Adipose tissue (tissue), 3 donors: ENCODE results near the gene AMIGO2. TPM values are rescaled to one million over a fixed set of nuclear protein-coding genes. Genes with fewer than 3 reads are reported as not detected.

Source experiments
- H3K27ac ChIP-seq: one replicate; pipeline ENCODE4 v1.5.1; 2013; ENCODE audit warnings: low read depth, low read length
- WGBS, 3 donors: extraction: QIAGEN DNeasy Blood & Tissue Kit; methylation state at CpG; one replicate each; pipeline ENCODE4 v1.1.7; 2013; 5-methylcytosine and 5-hydroxymethylcytosine counted together
- polyA plus RNA-seq, 3 donors: library from polyadenylated mRNA; stranded (reverse); fragments of 200-250 nt; gene quantifications; one replicate each; pipeline ENCODE4 v1.2.3, GENCODE V29; 2013
- donor health status: healthy with polysubstance abuse.
- donor health status: Bipolar disorder and iron deficiency.
- donor health status: healthy.

AMIGO2 gene
- polyA plus RNA-seq, 3 donors, result 1.7 to 14.0 (median 3.6) TPM

GRCh38 chr12:47102406-47102805, 22.6 kb upstream of the AMIGO2 start:
- WGBS, 3 donors, result 86 to 98% (median 97%) methylated on average over 4 of the region's 4 CpGs
- no peak overlapping the region for H3K27ac ChIP-seq

- WGBS, 3 donors, result 95 to 96% (median 95%) methylated on average over 2 of the region's 2 CpGs
Measured at GRCh38 chr12:47100160-47100559, 20.4 kb upstream of the AMIGO2 start.

GRCh38 chr12:47099610-47100009, 19.9 kb upstream of the AMIGO2 start:
- H3K27ac ChIP-seq, result no peak overlapping the region
- WGBS, 3 donors, result 73 to 100% (median 73%) methylated on average over 2 of the region's 2 CpGs

More at GRCh38 chr12:47100160-47100559, 20.4 kb upstream of the AMIGO2 start:
- H3K27ac ChIP-seq, result no peak overlapping the region

- H3K27ac ChIP-seq, result no peak overlapping the region
- WGBS, 3 donors, result 56 to 93% (median 93%) methylated on average over 6 of the region's 6 CpGs
Measured at GRCh38 chr12:47098099-47098498, 18.3 kb upstream of the AMIGO2 start.

GRCh38 chr12:47097276-47097896, 17.6 kb upstream of the AMIGO2 start:
- H3K27ac ChIP-seq, result no peak overlapping the region
- WGBS, 3 donors, result 64 to 74% (median 71%) methylated on average over 7 of the region's 7 CpGs

GRCh38 chr12:47095446-47096236, 15.9 kb upstream of the AMIGO2 start:
- H3K27ac ChIP-seq, result no peak overlapping the region
- 67 to 93% (median 73%) methylated on average over 3 of the region's 3 CpGs for WGBS, 3 donors

- 82 to 98% (median 96%) methylated on average over 4 of the region's 4 CpGs for WGBS, 3 donors
- no peak overlapping the region for H3K27ac ChIP-seq
Measured at GRCh38 chr12:47094804-47095203, 15.0 kb upstream of the AMIGO2 start.

GRCh38 chr12:47091009-47091408, 11.2 kb upstream of the AMIGO2 start:
- WGBS, 3 donors, result 91 to 95% (median 94%) methylated on average over 2 of the region's 2 CpGs
- no peak overlapping the region for H3K27ac ChIP-seq

GRCh38 chr12:47088021-47088944, 8.5 kb upstream of the AMIGO2 start:
- 52 to 76% (median 68%) methylated on average over 7 of the region's 7 CpGs for WGBS, 3 donors
- no peak overlapping the region for H3K27ac ChIP-seq

GRCh38 chr12:47087088-47087688, 7.4 kb upstream of the AMIGO2 start:
- H3K27ac ChIP-seq, result no peak overlapping the region
- 59 to 74% (median 69%) methylated on average over 2 of the region's 2 CpGs for WGBS, 3 donors

- 36 to 81% (median 45%) methylated on average over 6 of the region's 6 CpGs for WGBS, 3 donors
- H3K27ac ChIP-seq, result no peak overlapping the region
Measured at GRCh38 chr12:47085815-47086252, 6.1 kb upstream of the AMIGO2 start.

GRCh38 chr12:47084172-47084571, 4.4 kb upstream of the AMIGO2 start:
- H3K27ac ChIP-seq, result no peak overlapping the region
- WGBS, 3 donors, result 84 to 92% (median 89%) methylated on average over 1 of the region's 1 CpG

- 65 to 74% (median 69%) methylated on average over 7 of the region's 7 CpGs for WGBS, 3 donors
- no peak overlapping the region for H3K27ac ChIP-seq
Measured at GRCh38 chr12:47082796-47083621, 3.2 kb upstream of the AMIGO2 start.

GRCh38 chr12:47082283-47082682, 2.5 kb upstream of the AMIGO2 start:
- H3K27ac ChIP-seq, result no peak overlapping the region
- 83 to 93% (median 86%) methylated on average over 3 of the region's 3 CpGs for WGBS, 3 donors

GRCh38 chr12:47080725-47081502, 1.2 kb upstream of the AMIGO2 start:
- 9 to 29% (median 11%) methylated on average over 26 of the region's 26 CpGs for WGBS, 3 donors
- no peak overlapping the region for H3K27ac ChIP-seq

- 0 to 1% (median 0%) methylated on average over 43 to 49 of the region's 49 CpGs for whole genome bisulfite sequencing, 3 donors
- H3K27ac ChIP-seq, result no peak overlapping the region
Measured at GRCh38 chr12:47079981-47080724, 394 bp upstream of the AMIGO2 start.
